Caki2 (cell line): ENCODE measurements around the gene PTPRD. TPM values are rescaled to one million over a fixed set of nuclear protein-coding genes. Genes with fewer than 3 reads are reported as not detected.

Experiments
- DNase-seq: peaks from one replicate; pipeline ENCODE4 v3.0.0-alpha.2; 2015; ENCODE audit warnings: low read depth
- in situ Hi-C: cut with HindIII; loops from 2 replicates; pipeline ENCODE4 v1.10.0; 2016; ENCODE audit warnings: low sequenced_read_pairs, low pct_unique_long_range_greater_than_20kb, mixed read lengths
- total RNA-seq: library from RNA; depleted of rRNA; stranded (reverse); fragments of >200 nt; shearing (Covaris generic); gene quantifications from 2 replicates; pipeline ENCODE4 v1.2.3, GENCODE V29; 2014; ENCODE audit warnings: low replicate concordance

PTPRD gene
- total RNA-seq, 1 experiment from 2014 or later = 1.1 TPM

- DNase-seq = no peak
- in situ Hi-C loops = no loop called here
Measured at GRCh38 chr9:8284884-8285283, 2327.9 kb downstream of the PTPRD start.

- in situ Hi-C loops = no loop called here
- DNase-seq = no peak
Measured at GRCh38 chr9:8282535-8282934, 2330.3 kb downstream of the PTPRD start.

- no peak for DNase-seq
- in situ Hi-C loops = no loop called here
Measured at GRCh38 chr9:8280811-8281210, 2332.0 kb downstream of the PTPRD start.

- DNase-seq = no peak
- in situ Hi-C loops = no loop called here
Measured at GRCh38 chr9:8278048-8278447, 2334.8 kb downstream of the PTPRD start.

GRCh38 chr9:8270235-8270634, 2342.6 kb downstream of the PTPRD start:
- DNase-seq = no peak
- in situ Hi-C loops = no loop called here

GRCh38 chr9:8268881-8269280, 2343.9 kb downstream of the PTPRD start:
- no peak for DNase-seq
- in situ Hi-C loops = no loop called here

- DNase-seq = no peak
- in situ Hi-C loops = no loop called here
Measured at GRCh38 chr9:8268216-8268878, 2344.5 kb downstream of the PTPRD start.

GRCh38 chr9:8267636-8268035, 2345.2 kb downstream of the PTPRD start:
- no peak for DNase-seq
- in situ Hi-C loops = no loop called here

GRCh38 chr9:8266861-8267260, 2345.9 kb downstream of the PTPRD start:
- in situ Hi-C loops = no loop called here
- no peak for DNase-seq

GRCh38 chr9:8265281-8265680, 2347.5 kb downstream of the PTPRD start:
- no peak for DNase-seq
- in situ Hi-C loops = no loop called here
